Measurements from ENCODE around the gene KIF22. TPM values are rescaled to one million over a fixed set of nuclear protein-coding genes. Genes with fewer than 3 reads are reported as not detected.

Gene KIF22
- total RNA-seq, 1 donor from 2014 or later: 27.2 TPM

GRCh38 chr16:29812754-29813643, 22.4 kb downstream of the KIF22 start:
- ATAC-seq (no peak), DNase-seq (ENCODE audit: low spot score) (no peak)

- no peak for DNase-seq (ENCODE audit: low spot score)
- no peak for ATAC-seq
Observed at GRCh38 chr16:29813644-29814562, 23.4 kb downstream of the KIF22 start.

- DNase-seq (ENCODE audit: low spot score) (no peak), ATAC-seq (no peak)
Observed at GRCh38 chr16:29814592-29814991, 24.0 kb downstream of the KIF22 start.

- DNase-seq (ENCODE audit: low spot score) (peak; percentile 57), ATAC-seq (no peak)
Observed at GRCh38 chr16:29815032-29815721, 24.6 kb downstream of the KIF22 start.

- peak; percentile 99 for DNase-seq (ENCODE audit: low spot score)
- peak; percentile 75 for ATAC-seq
Observed at GRCh38 chr16:29815793-29816693, 25.5 kb downstream of the KIF22 start, which contains the start of gene PAGR1. PAGR1 (plus strand) TSS chr16:29816152; CDS start chr16:29816526, 374 bp downstream.

- ATAC-seq: peak; percentile 69
Observed at GRCh38 chr16:29816694-29817441, 26.3 kb downstream of the KIF22 start.

GRCh38 chr16:29818082-29818481, 27.5 kb downstream of the KIF22 start:
- ATAC-seq (no peak), DNase-seq (ENCODE audit: low spot score) (no peak)

More at GRCh38 chr16:29816694-29817441, 26.3 kb downstream of the KIF22 start:
- peak; percentile 79 for DNase-seq (ENCODE audit: low spot score)

GRCh38 chr16:29819506-29819905, 29.0 kb downstream of the KIF22 start:
- no peak for DNase-seq (ENCODE audit: low spot score)

GRCh38 chr16:29820271-29820701, 29.7 kb downstream of the KIF22 start, which contains the start of gene MVP:
MVP (plus strand) TSS chr16:29820462; CDS start chr16:29830550, 10,088 bp downstream.
- ATAC-seq (peak; percentile 51), DNase-seq (ENCODE audit: low spot score) (peak; percentile 76)

More at GRCh38 chr16:29819506-29819905, 29.0 kb downstream of the KIF22 start:
- no peak for ATAC-seq

- DNase-seq (ENCODE audit: low spot score) (peak; percentile 74), ATAC-seq (peak; percentile 59)
Observed at GRCh38 chr16:29820730-29821642, 30.4 kb downstream of the KIF22 start.

GRCh38 chr16:29821643-29822115, 31.1 kb downstream of the KIF22 start:
- DNase-seq (ENCODE audit: low spot score): no peak
- ATAC-seq: no peak

GRCh38 chr16:29824589-29825144, 34.1 kb downstream of the KIF22 start:
- no peak for ATAC-seq

GRCh38 chr16:29825145-29826044, 34.8 kb downstream of the KIF22 start:
- ATAC-seq (no peak), DNase-seq (ENCODE audit: low spot score) (no peak)

More at GRCh38 chr16:29824589-29825144, 34.1 kb downstream of the KIF22 start:
- DNase-seq (ENCODE audit: low spot score): no peak

- no peak for ATAC-seq
- DNase-seq (ENCODE audit: low spot score): no peak
Observed at GRCh38 chr16:29826342-29826695, 35.8 kb downstream of the KIF22 start.

GRCh38 chr16:29830774-29831173, 40.2 kb downstream of the KIF22 start:
- ATAC-seq (no peak), DNase-seq (ENCODE audit: low spot score) (no peak)

GRCh38 chr16:29831490-29831889, 40.9 kb downstream of the KIF22 start:
- ATAC-seq (peak; percentile 78), DNase-seq (ENCODE audit: low spot score) (peak; percentile 64)

All from left lobe of liver (tissue), 2 donors.